Glutamatergic neuron (in vitro differentiated cells): ENCODE data around the gene YTHDF2. TPM values are rescaled to one million over a fixed set of nuclear protein-coding genes. Genes with fewer than 3 reads are reported as not detected.

Experiments
- DNase-seq: peaks from one replicate; pipeline ENCODE4 v3.0.0; 2022
- H3K27ac Mint-ChIP-seq: one replicate; pipeline ENCODE4 v1.8.0; 2020; ENCODE audit warnings: mild to moderate bottlenecking, mixed read lengths, inconsistent platforms; ENCODE audit not compliant: unreplicated experiment
- H3K27me3 Mint-ChIP-seq: one replicate; pipeline ENCODE4 v1.8.0; 2020; ENCODE audit warnings: mild to moderate bottlenecking, moderate library complexity, mixed read lengths, inconsistent platforms; ENCODE audit not compliant: unreplicated experiment
- H3K36me3 Mint-ChIP-seq: one replicate; pipeline ENCODE4 v1.8.0; 2020; ENCODE audit warnings: mild to moderate bottlenecking, mixed read lengths, inconsistent platforms; ENCODE audit not compliant: unreplicated experiment
- H3K4me1 Mint-ChIP-seq: one replicate; pipeline ENCODE4 v1.8.0; 2020; ENCODE audit warnings: mild to moderate bottlenecking, low read depth, mixed read lengths, inconsistent platforms; ENCODE audit not compliant: unreplicated experiment
- H3K4me3 Mint-ChIP-seq: one replicate; pipeline ENCODE4 v1.8.0; 2020; ENCODE audit warnings: mild to moderate bottlenecking, mixed read lengths, inconsistent platforms; ENCODE audit not compliant: unreplicated experiment
- H3K9me3 Mint-ChIP-seq: one replicate; pipeline ENCODE4 v1.8.0; 2020; ENCODE audit warnings: mild to moderate bottlenecking, moderate library complexity, mixed read lengths, inconsistent platforms; ENCODE audit not compliant: unreplicated experiment
- total RNA-seq: library from RNA; stranded (reverse); fragmentation: NEBNext Ultra II Directional; extraction: Animal tissue kit (Norgen Biotek cat#: 25700); gene quantifications from one replicate; pipeline ENCODE4 v1.2.1, GENCODE V29; 2021; ENCODE audit not compliant: unreplicated experiment
- TF ChIP-seq, protein P1 (sequence below): fragments of 200-600 bp; sonication (generic); IDR thresholded peaks from one replicate; pipeline ENCODE4 v1.5.0; 2021; ENCODE audit not compliant: partially characterized antibody, unreplicated experiment

The YTHDF2 gene
- total RNA-seq, 1 donor from 2014 or later: 130 TPM

- Mint-ChIP-seq H3K9me3 (peaks cover 6% of the 10 kb centered on the region), H3K27me3 (peaks cover 4% of the 10 kb centered on the region), H3K27ac (no peak overlapping the region), H3K4me3 (no peak overlapping the region), H3K4me1 (peaks cover 2% of the 10 kb centered on the region), H3K36me3 (no peaks in the 10 kb centered on the region)
- peak; percentile 65 for DNase-seq
- TF ChIP-seq, protein P1, sequence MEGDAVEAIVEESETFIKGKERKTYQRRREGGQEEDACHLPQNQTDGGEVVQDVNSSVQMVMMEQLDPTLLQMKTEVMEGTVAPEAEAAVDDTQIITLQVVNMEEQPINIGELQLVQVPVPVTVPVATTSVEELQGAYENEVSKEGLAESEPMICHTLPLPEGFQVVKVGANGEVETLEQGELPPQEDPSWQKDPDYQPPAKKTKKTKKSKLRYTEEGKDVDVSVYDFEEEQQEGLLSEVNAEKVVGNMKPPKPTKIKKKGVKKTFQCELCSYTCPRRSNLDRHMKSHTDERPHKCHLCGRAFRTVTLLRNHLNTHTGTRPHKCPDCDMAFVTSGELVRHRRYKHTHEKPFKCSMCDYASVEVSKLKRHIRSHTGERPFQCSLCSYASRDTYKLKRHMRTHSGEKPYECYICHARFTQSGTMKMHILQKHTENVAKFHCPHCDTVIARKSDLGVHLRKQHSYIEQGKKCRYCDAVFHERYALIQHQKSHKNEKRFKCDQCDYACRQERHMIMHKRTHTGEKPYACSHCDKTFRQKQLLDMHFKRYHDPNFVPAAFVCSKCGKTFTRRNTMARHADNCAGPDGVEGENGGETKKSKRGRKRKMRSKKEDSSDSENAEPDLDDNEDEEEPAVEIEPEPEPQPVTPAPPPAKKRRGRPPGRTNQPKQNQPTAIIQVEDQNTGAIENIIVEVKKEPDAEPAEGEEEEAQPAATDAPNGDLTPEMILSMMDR: no peak
These were observed 38.6 kb downstream of the YTHDF2 start for GRCh38 chr1:28775121-28775942.

- H3K9me3 Mint-ChIP-seq: peaks cover 4% of the 10 kb centered on the region
- no peak for DNase-seq
These were observed 39.6 kb downstream of the YTHDF2 start for GRCh38 chr1:28776341-28776740.

GRCh38 chr1:28778021-28778420 is 41.3 kb downstream of the YTHDF2 start:
- Mint-ChIP-seq H3K9me3 (peaks cover 4% of the 10 kb centered on the region), H3K4me3 (no peak overlapping the region), H3K4me1 (peaks cover 10% of the 10 kb centered on the region), H3K36me3 (no peaks in the 10 kb centered on the region), H3K27me3 (peaks cover 4% of the 10 kb centered on the region), H3K27ac (no peak overlapping the region)
- TF ChIP-seq, protein P1: no peak
- DNase-seq: no peak

More at GRCh38 chr1:28776341-28776740, 39.6 kb downstream of the YTHDF2 start:
- H3K27ac Mint-ChIP-seq: no peak overlapping the region
- peaks cover 2% of the 10 kb centered on the region for H3K4me1 Mint-ChIP-seq
- TF ChIP-seq, protein P1: no peak
- peaks cover 4% of the 10 kb centered on the region for H3K27me3 Mint-ChIP-seq
- no peaks in the 10 kb centered on the region for H3K36me3 Mint-ChIP-seq
- H3K4me3 Mint-ChIP-seq: no peak overlapping the region

- Mint-ChIP-seq H3K27me3 (peaks cover 4% of the 10 kb centered on the region), H3K27ac (no peak overlapping the region), H3K9me3 (peaks cover 3% of the 10 kb centered on the region), H3K4me1 (peaks cover 10% of the 10 kb centered on the region), H3K36me3 (no peaks in the 10 kb centered on the region), H3K4me3 (no peak overlapping the region)
- DNase-seq: no peak
- TF ChIP-seq, protein P1: no peak
These were observed 43.1 kb downstream of the YTHDF2 start for GRCh38 chr1:28779751-28780408.

DNA sequence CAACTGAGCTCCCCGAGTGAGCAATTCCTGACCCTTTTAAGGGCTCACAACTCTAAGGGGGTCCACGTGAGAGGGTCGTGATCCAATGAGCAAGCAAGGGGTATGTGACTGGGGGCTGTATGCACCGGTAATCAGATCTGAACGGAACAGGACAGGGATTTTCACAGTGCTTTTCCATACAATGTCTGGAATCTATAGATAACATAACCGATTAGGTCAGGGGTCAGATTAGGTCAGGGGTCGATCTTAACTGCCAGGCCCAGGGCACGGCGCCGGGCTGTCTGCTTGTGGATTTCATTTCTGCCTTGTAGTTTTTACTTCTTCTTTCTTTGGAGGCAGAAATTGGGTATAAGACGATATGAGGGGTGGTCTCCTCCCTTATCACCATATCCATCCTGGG is 44.6 kb downstream of the YTHDF2 start:
- Mint-ChIP-seq H3K36me3 (no peaks in the 10 kb centered on the region), H3K9me3 (peaks cover 2% of the 10 kb centered on the region), H3K4me1 (peaks cover 12% of the 10 kb centered on the region), H3K27ac (no peak overlapping the region), H3K4me3 (no peak overlapping the region), H3K27me3 (peaks cover 8% of the 10 kb centered on the region)
- DNase-seq: no peak
- TF ChIP-seq, protein P1: no peak
